H9 (cell line): ENCODE results near the gene TDRD7. TPM values are rescaled to one million over a fixed set of nuclear protein-coding genes. Genes with fewer than 3 reads are reported as not detected.
A peak's percentile ranks its signal among the peaks of the same experiment; 100 is the strongest.

ENCODE experiments used
- DNase-seq: peaks from one replicate; pipeline ENCODE4 v3.0.0-alpha.2; 2017
- H2AFZ ChIP-seq: one replicate; pipeline ENCODE4 v1.6.1; 2013; ENCODE audit warnings: mild to moderate bottlenecking, low read length, control low read depth, moderate library complexity
- H2AK5ac ChIP-seq: 2 replicates; pipeline ENCODE4 v1.6.1; 2013; ENCODE audit warnings: low read length, control low read depth, mixed read lengths; ENCODE audit not compliant: insufficient read length
- H2BK120ac ChIP-seq: one replicate; pipeline ENCODE4 v1.6.1; 2013; ENCODE audit warnings: low read depth, mild to moderate bottlenecking, low read length, control low read depth, inconsistent platforms; ENCODE audit not compliant: poor library complexity, severe bottlenecking
- H2BK12ac ChIP-seq: 2 replicates; pipeline ENCODE4 v1.6.1; 2013; ENCODE audit warnings: low read length, control low read depth, mixed read lengths, low read depth; ENCODE audit not compliant: insufficient read length
- H2BK15ac ChIP-seq: 2 replicates; pipeline ENCODE4 v1.6.1; 2013; ENCODE audit warnings: low read depth, low read length, control low read depth
- H2BK20ac ChIP-seq: one replicate; pipeline ENCODE4 v1.6.1; 2013; ENCODE audit warnings: low read depth, mild to moderate bottlenecking, low read length, control low read depth, inconsistent platforms; ENCODE audit not compliant: poor library complexity, severe bottlenecking
- H2BK5ac ChIP-seq: 2 replicates; pipeline ENCODE4 v1.6.1; 2013; ENCODE audit warnings: low read length, control low read depth, mixed read lengths; ENCODE audit not compliant: insufficient read length
- H3K14ac ChIP-seq: 2 replicates; pipeline ENCODE4 v1.6.1; 2013; ENCODE audit warnings: low read length, control low read depth; ENCODE audit not compliant: insufficient read depth
- H3K18ac ChIP-seq: 2 replicates; pipeline ENCODE4 v1.6.1; 2013; ENCODE audit warnings: low read depth, mild to moderate bottlenecking, mixed read lengths, low read length, control low read depth; ENCODE audit not compliant: insufficient read length
- H3K23ac ChIP-seq: 2 replicates; pipeline ENCODE4 v1.6.1; 2013; ENCODE audit warnings: low read length, control low read depth, mixed read lengths, low read depth; ENCODE audit not compliant: insufficient read length
- H3K23me2 ChIP-seq: 2 replicates; pipeline ENCODE4 v1.6.1; 2013; ENCODE audit warnings: low read depth, mild to moderate bottlenecking, mixed read lengths, low read length, control low read depth; ENCODE audit not compliant: insufficient read length, poor library complexity, severe bottlenecking
- H3K27ac ChIP-seq: 2 replicates; pipeline ENCODE4 v1.5.1; 2013; ENCODE audit warnings: low read length, control low read depth, mixed read lengths, low read depth; ENCODE audit not compliant: insufficient read length
- H3K27me3 ChIP-seq: 2 replicates; pipeline ENCODE4 v1.6.1; 2013; ENCODE audit warnings: low read length, control low read depth, inconsistent platforms; ENCODE audit not compliant: insufficient read depth
- H3K4ac ChIP-seq: 2 replicates; pipeline ENCODE4 v1.6.1; 2013; ENCODE audit warnings: low read depth, mild to moderate bottlenecking, control low read depth, inconsistent platforms, low read length, moderate library complexity
- H3K4me1 ChIP-seq: 2 replicates; pipeline ENCODE4 v1.6.1; 2013; ENCODE audit warnings: low read length, control low read depth, inconsistent platforms; ENCODE audit not compliant: insufficient read depth
- H3K4me2 ChIP-seq: 2 replicates; pipeline ENCODE4 v1.6.1; 2013; ENCODE audit warnings: low read length, control low read depth, mixed read lengths; ENCODE audit not compliant: insufficient read length, insufficient read depth
- H3K56ac ChIP-seq: 2 replicates; pipeline ENCODE4 v1.6.1; 2013; ENCODE audit warnings: low read depth, mild to moderate bottlenecking, mixed read lengths, low read length, control low read depth; ENCODE audit not compliant: insufficient read length
- H3K79me1 ChIP-seq: 2 replicates; pipeline ENCODE4 v1.6.1; 2013; ENCODE audit warnings: low read depth, mild to moderate bottlenecking, moderate library complexity, low read length, control low read depth, inconsistent platforms; ENCODE audit not compliant: insufficient read depth, poor library complexity, severe bottlenecking
- H3K79me2 ChIP-seq: 2 replicates; pipeline ENCODE4 v1.6.1; 2013; ENCODE audit warnings: low read length, control low read depth, inconsistent platforms; ENCODE audit not compliant: insufficient read depth
- H3K9ac ChIP-seq: 2 replicates; pipeline ENCODE4 v1.6.1; 2013; ENCODE audit warnings: low read length, control low read depth, mixed read lengths; ENCODE audit not compliant: insufficient read length; ENCODE audit errors: extremely low read depth
- H3K9me3 ChIP-seq: one replicate; pipeline ENCODE4 v1.6.1; 2013; ENCODE audit warnings: low read depth, low read length, inconsistent platforms; ENCODE audit not compliant: control insufficient read depth
- H3T11ph ChIP-seq: one replicate; pipeline ENCODE4 v1.6.1; 2013; ENCODE audit warnings: mild to moderate bottlenecking, low read length, control low read depth, inconsistent platforms
- H4K20me1 ChIP-seq: one replicate; pipeline ENCODE4 v1.6.1; 2013; ENCODE audit not compliant: control insufficient read depth, insufficient read length, insufficient read depth
- H4K5ac ChIP-seq: 2 replicates; pipeline ENCODE4 v1.6.1; 2013; ENCODE audit warnings: low read depth, mild to moderate bottlenecking, mixed read lengths, low read length, control low read depth; ENCODE audit not compliant: insufficient read length
- H4K8ac ChIP-seq: replicated peaks from 2 replicates; pipeline ENCODE4 v1.6.1; 2013; ENCODE audit warnings: low read length, control low read depth, mixed read lengths, low read depth; ENCODE audit not compliant: insufficient read length
- H4K91ac ChIP-seq: 2 replicates; pipeline ENCODE4 v1.6.1; 2013; ENCODE audit warnings: low read depth, mild to moderate bottlenecking, moderate library complexity, mixed read lengths, low read length, control low read depth; ENCODE audit not compliant: insufficient read length
- H3K27ac Mint-ChIP-seq, 3 experiments: 2 replicates in 2 of 3; 3 replicates in 1 of 3; pipeline ENCODE4 v1.8.0; 2020 to 2021; ENCODE audit warnings: mixed read lengths in 3 of 3, mild to moderate bottlenecking in 1 of 3, moderate library complexity in 1 of 3
- H3K27me3 Mint-ChIP-seq: 2 replicates; pipeline ENCODE4 v1.8.0; 2021; ENCODE audit warnings: low read depth, mild to moderate bottlenecking, moderate library complexity, mixed read lengths
- H3K36me3 Mint-ChIP-seq, 3 experiments: 2 replicates in 2 of 3; 3 replicates in 1 of 3; pipeline ENCODE4 v1.8.0; 2020 to 2021; ENCODE audit warnings: low read depth in 3 of 3, mixed read lengths in 3 of 3; ENCODE audit not compliant: insufficient read depth in 1 of 3
- H3K4me1 Mint-ChIP-seq, 2 experiments: 2 replicates each; pipeline ENCODE4 v1.8.0; 2020; ENCODE audit warnings: mixed read lengths in 2 of 2
- H3K4me3 Mint-ChIP-seq, 2 experiments: 2 replicates in 1 of 2; 3 replicates in 1 of 2; pipeline ENCODE4 v1.8.0; 2020 to 2021; ENCODE audit warnings: mild to moderate bottlenecking in 2 of 2, mixed read lengths in 2 of 2, moderate library complexity in 1 of 2
- H3K9me3 Mint-ChIP-seq, 2 experiments: 2 replicates in 1 of 2; 3 replicates in 1 of 2; pipeline ENCODE4 v1.8.0; 2020; ENCODE audit warnings: mild to moderate bottlenecking in 2 of 2, mixed read lengths in 2 of 2, moderate library complexity in 1 of 2
- CTCF ChIP-seq: fragments of 200-600 bp; sonication (generic); conservative IDR thresholded peaks from 3 replicates; pipeline ENCODE4 v1.8.0; 2021; ENCODE audit warnings: antibody characterized with exemption, mild to moderate bottlenecking
- WGBS: extraction: QIAGEN DNeasy Blood & Tissue Kit; methylation state at CpG from one replicate; pipeline ENCODE4 v1.1.7; 2013; ENCODE audit warnings: missing lambda C conversion rate, low lambda C conversion rate, mixed read lengths; ENCODE audit not compliant: insufficient read length; ENCODE audit errors: extremely low coverage; 5-methylcytosine and 5-hydroxymethylcytosine counted together
- total RNA-seq: library from RNA; stranded (reverse); gene quantifications from 2 replicates; pipeline ENCODE4 v1.2.1, GENCODE V29; 2021

Gene TDRD7
- total RNA-seq, 1 experiment from 2014 or later = 5.1 TPM

GRCh38 chr9:97531888-97532376, 120.0 kb downstream of the TDRD7 start:
- no peaks in the 10 kb centered on the region for H4K20me1 ChIP-seq
- H2BK5ac ChIP-seq = no peak overlapping the region
- H3K27ac Mint-ChIP-seq = peak overlapping the region in 1 of 3 experiments; percentile 55; a peak in 1 of 7 replicates
- WGBS = no CpG with 5 or more reads among the region's 9 CpGs
- TF ChIP-seq CTCF = no peak
- peaks cover 0 to 2% of the 10 kb centered on the region in 2 experiments; a peak in 1 of 5 replicates for H3K9me3 Mint-ChIP-seq
- H3K4me2 ChIP-seq = no peak overlapping the region
- no peak overlapping the region for H2BK15ac ChIP-seq
- H3K9me3 ChIP-seq = no peaks in the 10 kb centered on the region
- no peak for DNase-seq
- H2AK5ac ChIP-seq = no peak overlapping the region
- H4K91ac ChIP-seq = no peak overlapping the region
- no peak overlapping the region for H2BK12ac ChIP-seq
- H3K4ac ChIP-seq = no peak overlapping the region
- no peaks in the 10 kb centered on the region; a peak in 1 of 7 replicates for H3K36me3 Mint-ChIP-seq
- H2BK120ac ChIP-seq = no peak overlapping the region
- H3K4me1 Mint-ChIP-seq = peaks cover 35 to 44% of the 10 kb centered on the region in 2 experiments
- H3K27me3 Mint-ChIP-seq = peaks cover 2% of the 10 kb centered on the region; the same call in 1 of the 2 replicates
- no peak overlapping the region for H3K23ac ChIP-seq
- no peaks in the 10 kb centered on the region for H3K79me2 ChIP-seq
- no peak overlapping the region for H4K8ac ChIP-seq
- H3T11ph ChIP-seq = no peak overlapping the region
- H4K5ac ChIP-seq = no peak overlapping the region
- no peak overlapping the region for H3K14ac ChIP-seq
- H3K56ac ChIP-seq = no peak overlapping the region
- no peaks in the 10 kb centered on the region for H3K23me2 ChIP-seq
- H2AFZ ChIP-seq = no peak overlapping the region
- peaks cover 2% of the 10 kb centered on the region; the same call in 1 of the 2 replicates for H3K4me1 ChIP-seq
- no peak overlapping the region for H2BK20ac ChIP-seq
- no peak overlapping the region for H3K9ac ChIP-seq
- H3K4me3 Mint-ChIP-seq = no peak overlapping the region
- no peak overlapping the region for H3K18ac ChIP-seq
- no peak overlapping the region for H3K27ac ChIP-seq
- H3K27me3 ChIP-seq = no peaks in the 10 kb centered on the region
- no peaks in the 10 kb centered on the region for H3K79me1 ChIP-seq
